Measurements from ENCODE around the gene ARL15. TPM values are rescaled to one million over a fixed set of nuclear protein-coding genes. Genes with fewer than 3 reads are reported as not detected.

The ARL15 gene
- total and polyA plus RNA-seq, 9 of the 15 experiments (the other 6 are each of a cell fraction or from before 2014, with no cell fraction given), result 18.5 to 80.4 (median 57.0) TPM

- H3K4me3 ChIP-seq, result no peak overlapping the region
- H3K9me3 ChIP-seq (replicated peaks; ENCODE audit: control insufficient read depth, insufficient read depth, low read depth, low read length), result no peaks in the 10 kb centered on the region
- no peak for DNase-seq (ENCODE audit: extremely low read depth in 1 of 4, low spot score in 3 of 4)
- H4K20me1 ChIP-seq (replicated peaks; ENCODE audit: control insufficient read depth, insufficient read depth, low read length), result peaks cover 38% of the 10 kb centered on the region
- peaks cover 5 to 35% of the 10 kb centered on the region in 2 experiments; a peak in 4 of 5 replicates for H3K4me1 ChIP-seq (replicated peaks in 1 of 2; ENCODE audit: control insufficient read depth in 2 of 2, insufficient read depth in 2 of 2, low read length in 2 of 2)
- BruUV-seq (replicated peaks), result no TSS peak
- no peak for ATAC-seq
- FAIRE-seq, result no peak
- H3K4me2 ChIP-seq (ENCODE audit: insufficient read depth, low read length), result no peak overlapping the region
- H3K36me3 ChIP-seq (ENCODE audit: control insufficient read depth, insufficient read depth, low read length), result no peaks in the 10 kb centered on the region; the same call in 2 of the 3 replicates
- H3K79me2 ChIP-seq (ENCODE audit: control insufficient read depth, insufficient read depth, low read length), result peaks cover 89% of the 10 kb centered on the region
- in situ Hi-C loops (cut with MboI) (loop anchor here (25.0 kb wide), 1 partner anchor 636 kb away; no protein-coding TSS in a partner anchor), intact Hi-C loops (cut with micrococcal nuclease) (loop anchor here (5.0 to 10.0 kb wide), 2 partner anchors 799 to 961 kb away; no protein-coding TSS in a partner anchor)
- CTCF ChIA-PET (ENCODE audit: low intra/inter-chr PET ratio), result interaction anchor here (0.5 kb wide), 1 partner anchor 217 kb away, joined by 3 read pairs; no protein-coding TSS in a partner anchor
- H3K27me3 ChIP-seq (ENCODE audit: control insufficient read depth in 2 of 2, insufficient read depth in 2 of 2, low read length in 2 of 2), result no peaks in the 10 kb centered on the region
- no peak overlapping the region for H3K9ac ChIP-seq (ENCODE audit: insufficient read depth in 1 of 2, low read depth in 2 of 2, low read length in 2 of 2)
- WGBS (ENCODE audit: insufficient coverage, low coverage, missing lambda C conversion rate), result 63% methylated on average over 5 of the region's 5 CpGs
- H3K9me1 ChIP-seq (ENCODE audit: control insufficient read depth, insufficient read depth, low read length), result peaks cover 8% of the 10 kb centered on the region
- no peak overlapping the region for H3K27ac ChIP-seq (ENCODE audit: extremely low read depth, low read depth, low read length)
- no peak overlapping the region for H2AFZ ChIP-seq (ENCODE audit: low read depth, low read length)
- POLR2A ChIA-PET, result interaction anchor here (1.3 kb wide), 1 partner anchor 10 kb away, joined by 3 read pairs; no protein-coding TSS in a partner anchor
- TF ChIP-seq ZNF174 (CRISPR knock-in tag; IDR thresholded peaks at IDR 0.05), result no peak
Observed at GRCh38 chr5:54226215-54226614, 84.2 kb downstream of the ARL15 start.

- intact Hi-C loops (cut with micrococcal nuclease) (loop anchor here (10.0 kb wide), 1 partner anchor 959 kb away; no protein-coding TSS in a partner anchor), in situ Hi-C loops (cut with MboI) (loop anchor here (25.0 kb wide), 1 partner anchor 787 kb away; no protein-coding TSS in a partner anchor)
- H3K79me2 ChIP-seq (ENCODE audit: control insufficient read depth, insufficient read depth, low read length), result peaks cover 94% of the 10 kb centered on the region
- WGBS (ENCODE audit: insufficient coverage, low coverage, missing lambda C conversion rate), result 29% methylated on average over 10 of the region's 10 CpGs
- no peak overlapping the region for H3K27ac ChIP-seq (ENCODE audit: extremely low read depth, low read depth, low read length)
- peaks cover 33% of the 10 kb centered on the region for H4K20me1 ChIP-seq (replicated peaks; ENCODE audit: control insufficient read depth, insufficient read depth, low read length)
- ChIA-PET CTCF (ENCODE audit: low intra/inter-chr PET ratio) (no interaction called here), POLR2A (no interaction called here)
- peaks cover 5 to 35% of the 10 kb centered on the region in 2 experiments; a peak in 4 of 5 replicates for H3K4me1 ChIP-seq (replicated peaks in 1 of 2; ENCODE audit: control insufficient read depth in 2 of 2, insufficient read depth in 2 of 2, low read length in 2 of 2)
- H3K36me3 ChIP-seq (ENCODE audit: control insufficient read depth, insufficient read depth, low read length), result no peaks in the 10 kb centered on the region; the same call in 2 of the 3 replicates
- ATAC-seq (peak; percentile 57), FAIRE-seq (no peak), DNase-seq (ENCODE audit: extremely low read depth in 1 of 4, low spot score in 3 of 4) (peak in 1 of 4 experiments; percentile 18)
- peak overlapping the region; percentile 37; the same call in 1 of the 2 replicates for H3K4me2 ChIP-seq (ENCODE audit: insufficient read depth, low read length)
- H3K9me1 ChIP-seq (ENCODE audit: control insufficient read depth, insufficient read depth, low read length), result peaks cover 8% of the 10 kb centered on the region
- no peak overlapping the region for H2AFZ ChIP-seq (ENCODE audit: low read depth, low read length)
- H3K4me3 ChIP-seq, result no peak overlapping the region
- H3K9me3 ChIP-seq (replicated peaks; ENCODE audit: control insufficient read depth, insufficient read depth, low read depth, low read length), result no peaks in the 10 kb centered on the region
- H3K9ac ChIP-seq (ENCODE audit: insufficient read depth in 1 of 2, low read depth in 2 of 2, low read length in 2 of 2), result no peak overlapping the region
- no peaks in the 10 kb centered on the region for H3K27me3 ChIP-seq (ENCODE audit: control insufficient read depth in 2 of 2, insufficient read depth in 2 of 2, low read length in 2 of 2)
- no TSS peak for BruUV-seq (replicated peaks)
- peak; percentile 54 for TF ChIP-seq DPF2 (IDR thresholded peaks at IDR 0.05)
- no peak for TF ChIP-seq ZNF551 (CRISPR knock-in tag; IDR thresholded peaks at IDR 0.05)
- 0 out of 2 replicates have a peak, but pooled peaks have one; percentile 12 for TF ChIP-seq MYC (IDR thresholded peaks at IDR 0.05; ENCODE audit: low read depth, low read length)
- TF ChIP-seq MYC (CRISPR knock-in tag; IDR thresholded peaks at IDR 0.05; ENCODE audit: borderline replicate concordance, low read depth), result no peak
- TF ChIP-seq HNRNPUL1 (IDR thresholded peaks at IDR 0.05; ENCODE audit: low read length), result no peak
- TF ChIP-seq NR3C1 (CRISPR knock-in tag; IDR thresholded peaks at IDR 0.05), result no peak
- 0 out of 2 replicates have a peak, but pooled peaks have one; percentile 36 for TF ChIP-seq ELF1 (tag; IDR thresholded peaks at IDR 0.05)
- peak; percentile 82 for TF ChIP-seq NFE2 (IDR thresholded peaks at IDR 0.05; ENCODE audit: low read depth)
- no peak for TF ChIP-seq PRMT5 (CRISPR knock-in tag; IDR thresholded peaks at IDR 0.05)
- TF ChIP-seq SPI1 (IDR thresholded peaks at IDR 0.05; ENCODE audit: borderline replicate concordance, low read depth, low read length), result peak; percentile 53; the same call in 1 of the 2 replicates
Observed at GRCh38 chr5:54224103-54224826, 86.1 kb downstream of the ARL15 start.

Measured in K562 (cell line).